ENCODE data around the gene PRPF6. TPM values are rescaled to one million over a fixed set of nuclear protein-coding genes. Genes with fewer than 3 reads are reported as not detected.
A peak's percentile ranks its signal among the peaks of the same experiment; 100 is the strongest.

The PRPF6 gene, protein sequence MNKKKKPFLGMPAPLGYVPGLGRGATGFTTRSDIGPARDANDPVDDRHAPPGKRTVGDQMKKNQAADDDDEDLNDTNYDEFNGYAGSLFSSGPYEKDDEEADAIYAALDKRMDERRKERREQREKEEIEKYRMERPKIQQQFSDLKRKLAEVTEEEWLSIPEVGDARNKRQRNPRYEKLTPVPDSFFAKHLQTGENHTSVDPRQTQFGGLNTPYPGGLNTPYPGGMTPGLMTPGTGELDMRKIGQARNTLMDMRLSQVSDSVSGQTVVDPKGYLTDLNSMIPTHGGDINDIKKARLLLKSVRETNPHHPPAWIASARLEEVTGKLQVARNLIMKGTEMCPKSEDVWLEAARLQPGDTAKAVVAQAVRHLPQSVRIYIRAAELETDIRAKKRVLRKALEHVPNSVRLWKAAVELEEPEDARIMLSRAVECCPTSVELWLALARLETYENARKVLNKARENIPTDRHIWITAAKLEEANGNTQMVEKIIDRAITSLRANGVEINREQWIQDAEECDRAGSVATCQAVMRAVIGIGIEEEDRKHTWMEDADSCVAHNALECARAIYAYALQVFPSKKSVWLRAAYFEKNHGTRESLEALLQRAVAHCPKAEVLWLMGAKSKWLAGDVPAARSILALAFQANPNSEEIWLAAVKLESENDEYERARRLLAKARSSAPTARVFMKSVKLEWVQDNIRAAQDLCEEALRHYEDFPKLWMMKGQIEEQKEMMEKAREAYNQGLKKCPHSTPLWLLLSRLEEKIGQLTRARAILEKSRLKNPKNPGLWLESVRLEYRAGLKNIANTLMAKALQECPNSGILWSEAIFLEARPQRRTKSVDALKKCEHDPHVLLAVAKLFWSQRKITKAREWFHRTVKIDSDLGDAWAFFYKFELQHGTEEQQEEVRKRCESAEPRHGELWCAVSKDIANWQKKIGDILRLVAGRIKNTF
- 10 to 100 TPM; 42.3 to 52.1 TPM for total RNA-seq

DNA sequence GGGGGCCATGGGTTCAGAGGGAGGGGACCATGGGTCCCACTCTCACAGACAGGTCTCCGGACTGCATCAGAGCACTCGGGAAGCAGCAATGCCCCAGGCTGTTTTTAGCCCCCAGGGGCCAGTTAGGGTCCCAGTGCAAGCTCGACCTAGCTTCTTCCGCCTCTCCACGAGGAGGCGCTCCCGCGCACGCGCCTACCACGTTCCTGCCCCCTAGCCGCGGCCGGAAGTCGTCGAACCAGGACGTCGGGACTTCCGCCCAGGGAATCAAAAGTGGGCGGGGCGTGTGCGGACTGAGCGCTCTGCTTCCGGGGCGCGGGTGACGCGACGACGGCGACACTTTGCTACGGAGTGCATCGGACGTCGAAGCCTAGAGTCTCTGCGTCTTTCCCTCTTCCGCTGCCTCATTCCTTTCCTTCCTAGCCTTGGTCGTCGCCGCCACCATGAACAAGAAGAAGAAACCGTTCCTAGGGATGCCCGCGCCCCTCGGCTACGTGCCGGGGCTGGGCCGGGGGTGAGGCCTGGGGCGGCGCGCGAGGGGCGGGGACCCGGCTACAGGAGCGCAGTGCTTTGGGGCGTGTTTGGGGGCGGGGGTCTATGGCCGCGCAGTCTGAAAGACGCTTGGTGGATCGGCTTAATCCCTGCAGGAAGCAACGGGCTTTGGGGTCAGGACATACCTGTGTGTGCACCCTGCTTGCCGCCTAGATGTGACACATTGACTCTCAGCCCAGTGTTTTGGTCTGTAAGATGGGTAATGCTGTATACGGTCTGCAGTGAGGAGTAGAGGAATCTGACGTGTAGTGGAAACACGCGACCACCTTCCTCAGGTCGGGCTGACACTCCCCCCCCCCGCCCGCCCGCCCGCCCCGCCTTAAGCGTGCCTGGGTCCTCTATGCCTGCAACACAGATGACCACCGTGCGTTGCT is at the start of gene PRPF6:
Gene PRPF6 (plus strand): TSS at position 327 of the 923 bp plus-strand sequence. CDS start 114 bp downstream, at position 441.
- Histone ChIP-seq H3K4me3 (peak within 1 kb of the TSS; percentile 89 to 93), H3K36me3 (replicated peaks in 1 of 2; ENCODE audit: insufficient read depth in 1 of 2, low read depth in 2 of 2) (peaks cover 4 to 7% of the 10 kb centered on the region in 2 donors), H3K27me3 (no peaks in the 10 kb centered on the region), H3K9me3 (no peaks in the 10 kb centered on the region), H3K27ac (peak within 1 kb of the TSS; percentile 57 to 93 (median 78)), H3K4me1 (peaks cover 38% of the 10 kb centered on the region)
- 0% methylated on average over 53 to 72 of the region's 75 CpGs for WGBS, 2 donors
- peak; percentile 91 for ATAC-seq
- intact Hi-C loops (cut with DNase I), result no loop called here
- TF ChIP-seq, protein P1, sequence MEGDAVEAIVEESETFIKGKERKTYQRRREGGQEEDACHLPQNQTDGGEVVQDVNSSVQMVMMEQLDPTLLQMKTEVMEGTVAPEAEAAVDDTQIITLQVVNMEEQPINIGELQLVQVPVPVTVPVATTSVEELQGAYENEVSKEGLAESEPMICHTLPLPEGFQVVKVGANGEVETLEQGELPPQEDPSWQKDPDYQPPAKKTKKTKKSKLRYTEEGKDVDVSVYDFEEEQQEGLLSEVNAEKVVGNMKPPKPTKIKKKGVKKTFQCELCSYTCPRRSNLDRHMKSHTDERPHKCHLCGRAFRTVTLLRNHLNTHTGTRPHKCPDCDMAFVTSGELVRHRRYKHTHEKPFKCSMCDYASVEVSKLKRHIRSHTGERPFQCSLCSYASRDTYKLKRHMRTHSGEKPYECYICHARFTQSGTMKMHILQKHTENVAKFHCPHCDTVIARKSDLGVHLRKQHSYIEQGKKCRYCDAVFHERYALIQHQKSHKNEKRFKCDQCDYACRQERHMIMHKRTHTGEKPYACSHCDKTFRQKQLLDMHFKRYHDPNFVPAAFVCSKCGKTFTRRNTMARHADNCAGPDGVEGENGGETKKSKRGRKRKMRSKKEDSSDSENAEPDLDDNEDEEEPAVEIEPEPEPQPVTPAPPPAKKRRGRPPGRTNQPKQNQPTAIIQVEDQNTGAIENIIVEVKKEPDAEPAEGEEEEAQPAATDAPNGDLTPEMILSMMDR (IDR thresholded peaks at IDR 0.05), result peak; percentile 56 to 95 (median 91)
- peak; percentile 61 to 91 (median 87) for TF ChIP-seq POLR2A (IDR thresholded peaks at IDR 0.05)
- peak; percentile 95 to 98 (median 96) for DNase-seq

DNA sequence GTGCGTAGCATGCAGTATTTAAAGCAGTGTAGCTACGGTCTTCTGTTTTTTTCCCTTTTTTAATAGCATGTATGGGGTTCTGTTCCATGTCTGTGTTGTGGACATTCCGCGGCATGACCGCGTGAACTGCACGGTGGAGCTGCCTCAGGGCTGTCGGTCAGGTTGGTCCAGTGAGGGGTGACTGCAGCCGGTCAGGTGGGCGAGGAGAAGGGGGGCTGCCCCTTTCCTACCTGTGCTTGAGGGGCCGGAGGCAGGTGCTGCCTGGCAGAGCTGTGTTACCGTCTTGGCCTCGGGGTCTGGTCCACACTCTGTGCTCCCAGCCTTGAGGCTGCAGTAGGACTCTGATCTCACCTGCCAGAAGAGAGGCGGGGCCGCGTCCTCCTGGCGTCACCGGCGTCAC is 49.2 kb upstream of the PRPF6 start:
- no peaks in the 10 kb centered on the region for H3K4me1 ChIP-seq
- intact Hi-C loops (cut with DNase I), result no loop called here
- H3K4me3 ChIP-seq, result no peak overlapping the region
- ATAC-seq, result no peak
- H3K36me3 ChIP-seq (replicated peaks in 1 of 2; ENCODE audit: insufficient read depth in 1 of 2, low read depth in 2 of 2), result peaks cover 19 to 35% of the 10 kb centered on the region in 2 donors
- no peak for DNase-seq
- H3K27me3 ChIP-seq, result no peaks in the 10 kb centered on the region
- 95 to 97% methylated on average over 8 to 15 of the region's 19 CpGs for WGBS, 2 donors
- H3K9me3 ChIP-seq, result no peaks in the 10 kb centered on the region
- TF ChIP-seq, protein P1 (IDR thresholded peaks at IDR 0.05), result no peak
- TF ChIP-seq POLR2A (IDR thresholded peaks at IDR 0.05), result no peak
- H3K27ac ChIP-seq, result no peak overlapping the region

DNA sequence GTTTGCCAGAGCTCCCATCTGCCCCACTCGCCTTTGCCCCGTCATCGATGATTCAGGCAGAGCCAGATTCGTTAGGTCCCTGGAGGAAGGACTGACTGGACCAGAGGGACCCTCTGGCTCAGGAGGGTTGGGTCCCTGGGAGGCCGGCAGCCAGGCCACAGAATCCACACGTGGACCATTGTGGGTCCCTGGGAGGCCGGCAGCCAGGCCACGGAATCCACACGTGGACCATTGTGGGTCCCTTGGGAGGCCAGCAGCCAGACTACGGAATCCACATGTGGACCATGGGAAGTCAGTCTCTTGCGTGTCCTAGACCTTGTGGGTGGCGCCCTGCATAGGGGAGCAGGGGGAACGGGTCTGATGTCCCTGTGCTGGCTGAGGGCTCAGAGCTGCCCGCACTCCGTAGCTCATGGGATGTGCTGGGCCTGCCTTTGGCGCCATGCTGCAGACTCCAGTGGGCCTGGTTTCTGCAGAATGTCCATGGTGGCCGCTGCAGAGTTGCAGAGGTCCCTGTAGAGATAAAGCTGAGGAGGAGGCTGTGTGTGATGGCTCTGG is 48.2 kb upstream of the PRPF6 start:
- DNase-seq, result no peak
- Histone ChIP-seq H3K4me3 (no peak overlapping the region), H3K4me1 (no peaks in the 10 kb centered on the region), H3K27ac (no peak overlapping the region), H3K27me3 (no peaks in the 10 kb centered on the region), H3K36me3 (replicated peaks in 1 of 2; ENCODE audit: insufficient read depth in 1 of 2, low read depth in 2 of 2) (peaks cover 19 to 35% of the 10 kb centered on the region in 2 donors), H3K9me3 (no peaks in the 10 kb centered on the region)
- no peak for TF ChIP-seq POLR2A (IDR thresholded peaks at IDR 0.05)
- TF ChIP-seq, protein P1 (IDR thresholded peaks at IDR 0.05), result no peak
- ATAC-seq, result no peak
- intact Hi-C loops (cut with DNase I), result no loop called here
- 87 to 100% methylated on average over 4 to 17 of the region's 17 CpGs for WGBS, 2 donors

DNA sequence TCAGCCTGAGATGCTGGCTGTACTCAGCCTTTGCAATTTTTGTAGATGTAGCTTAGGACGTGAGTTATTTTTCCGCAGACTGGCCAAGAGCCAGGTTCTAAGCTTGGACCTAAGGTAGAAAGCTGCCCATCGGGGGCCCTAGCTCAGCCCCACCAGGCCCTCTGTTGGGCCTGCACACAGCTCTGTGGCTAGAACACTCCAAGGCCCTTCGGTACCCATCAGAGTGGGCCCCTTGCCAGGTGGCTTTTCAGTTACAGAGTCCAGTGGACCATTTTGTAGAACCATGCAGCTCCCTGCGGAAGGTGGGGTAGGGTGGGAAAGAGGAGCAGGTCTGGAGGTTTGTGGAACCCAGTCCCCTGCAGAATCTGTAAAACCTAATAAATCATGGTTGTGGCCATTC is 47.3 kb upstream of the PRPF6 start:
- 83 to 85% methylated on average over 2 to 5 of the region's 5 CpGs for WGBS, 2 donors
- intact Hi-C loops (cut with DNase I), result no loop called here

More for the DNA sequence above, 47.3 kb upstream of the PRPF6 start:
- Histone ChIP-seq H3K4me1 (no peaks in the 10 kb centered on the region), H3K36me3 (replicated peaks in 1 of 2; ENCODE audit: insufficient read depth in 1 of 2, low read depth in 2 of 2) (peaks cover 16 to 29% of the 10 kb centered on the region in 2 donors), H3K27ac (no peak overlapping the region), H3K4me3 (no peak overlapping the region), H3K9me3 (no peaks in the 10 kb centered on the region), H3K27me3 (no peaks in the 10 kb centered on the region)
- ATAC-seq, result no peak
- TF ChIP-seq, protein P1 (IDR thresholded peaks at IDR 0.05), result no peak
- no peak for TF ChIP-seq POLR2A (IDR thresholded peaks at IDR 0.05)
- peak in 1 of 4 donors; percentile 16 for DNase-seq

All from body of pancreas (tissue), 4 donors.